ENCODE results near the gene GABARAP. TPM values are rescaled to one million over a fixed set of nuclear protein-coding genes. Genes with fewer than 3 reads are reported as not detected.

Gene GABARAP
- total and polyA plus RNA-seq, 2 donors (not counting 1 experiment from before 2014, with no cell fraction given), result 323 to 371 TPM

DNA sequence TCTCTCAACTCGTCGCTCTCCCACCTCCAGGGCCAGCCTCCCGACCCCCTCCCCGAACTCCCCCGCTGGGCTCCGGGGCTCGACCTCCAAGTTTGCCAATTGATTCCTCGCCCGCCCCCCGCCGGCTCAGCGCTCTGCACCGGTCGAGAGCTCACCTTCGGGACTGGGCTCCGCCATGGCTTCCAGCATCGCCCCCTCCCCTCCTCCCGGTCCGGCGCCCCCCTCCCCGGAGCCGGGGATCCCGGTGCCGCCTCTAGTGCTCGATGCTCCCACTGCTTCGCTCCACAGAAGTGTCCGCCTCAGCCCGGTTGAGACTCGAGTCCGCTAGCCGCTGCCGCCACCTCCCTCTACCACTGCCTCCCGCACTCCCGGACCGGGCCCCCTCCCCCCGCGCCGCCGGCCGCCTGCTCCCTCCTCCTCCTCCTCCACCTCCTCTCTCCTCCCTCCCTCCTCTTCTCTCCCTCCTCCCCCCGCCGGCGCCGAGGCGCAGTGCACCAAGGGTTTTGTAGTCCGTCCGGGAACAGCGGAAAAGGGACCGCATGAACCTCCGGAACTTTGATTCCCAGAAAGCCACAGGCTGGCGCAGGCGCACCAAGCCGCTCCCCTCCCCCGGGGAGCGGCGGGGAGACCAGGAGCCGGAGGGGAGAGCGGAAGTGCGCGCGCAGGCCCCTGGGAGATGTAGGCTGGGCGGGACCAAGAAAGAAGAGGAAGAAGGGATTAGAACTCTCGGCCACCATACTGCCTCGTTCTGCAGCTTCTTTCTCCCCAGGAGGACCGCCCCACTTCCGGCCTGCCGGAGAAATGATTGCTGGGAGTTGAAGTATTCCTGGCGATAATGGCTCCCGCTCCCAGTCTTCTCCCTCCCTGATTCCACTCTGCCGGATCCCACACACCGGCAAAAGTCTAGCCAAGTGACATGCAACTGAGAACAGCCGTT lies 2.9 kb downstream of the GABARAP start, which contains the start of gene PHF23:
TSS of gene PHF23 (minus strand) at position 367 of the 937 bp plus-strand sequence. CDS start at position 189, 178 bp downstream.
- peaks cover 22% of the 10 kb centered on the region for H4K20me1 ChIP-seq (ENCODE audit: control insufficient read depth, insufficient read depth, low read length, poor library complexity, severe bottlenecking)
- WGBS (ENCODE audit: insufficient coverage), result under 1% methylated on average over 53 of the region's 72 CpGs
- no peaks in the 10 kb centered on the region for H3K9me3 ChIP-seq (ENCODE audit: control extremely low read depth in 1 of 3, control insufficient read depth in 2 of 3, insufficient read depth in 1 of 3, low read length in 2 of 3)
- H3K27ac ChIP-seq (ENCODE audit: low read length in 2 of 2), result peak within 1 kb of the TSS; percentile 55 to 97
- Mint-ChIP-seq H3K27me3 (no peaks in the 10 kb centered on the region), H3K9me3 (ENCODE audit: insufficient read depth) (no peaks in the 10 kb centered on the region), H3K4me3 (peak within 1 kb of the TSS; percentile 98), H3K27ac (peak within 1 kb of the TSS; percentile 100), H3K4me1 (peaks cover 61% of the 10 kb centered on the region)
- TF ChIP-seq, protein P1, sequence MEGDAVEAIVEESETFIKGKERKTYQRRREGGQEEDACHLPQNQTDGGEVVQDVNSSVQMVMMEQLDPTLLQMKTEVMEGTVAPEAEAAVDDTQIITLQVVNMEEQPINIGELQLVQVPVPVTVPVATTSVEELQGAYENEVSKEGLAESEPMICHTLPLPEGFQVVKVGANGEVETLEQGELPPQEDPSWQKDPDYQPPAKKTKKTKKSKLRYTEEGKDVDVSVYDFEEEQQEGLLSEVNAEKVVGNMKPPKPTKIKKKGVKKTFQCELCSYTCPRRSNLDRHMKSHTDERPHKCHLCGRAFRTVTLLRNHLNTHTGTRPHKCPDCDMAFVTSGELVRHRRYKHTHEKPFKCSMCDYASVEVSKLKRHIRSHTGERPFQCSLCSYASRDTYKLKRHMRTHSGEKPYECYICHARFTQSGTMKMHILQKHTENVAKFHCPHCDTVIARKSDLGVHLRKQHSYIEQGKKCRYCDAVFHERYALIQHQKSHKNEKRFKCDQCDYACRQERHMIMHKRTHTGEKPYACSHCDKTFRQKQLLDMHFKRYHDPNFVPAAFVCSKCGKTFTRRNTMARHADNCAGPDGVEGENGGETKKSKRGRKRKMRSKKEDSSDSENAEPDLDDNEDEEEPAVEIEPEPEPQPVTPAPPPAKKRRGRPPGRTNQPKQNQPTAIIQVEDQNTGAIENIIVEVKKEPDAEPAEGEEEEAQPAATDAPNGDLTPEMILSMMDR (IDR thresholded peaks at IDR 0.05), result no peak
- no peak for TF ChIP-seq EZH2 (IDR thresholded peaks at IDR 0.05; ENCODE audit: borderline replicate concordance, insufficient read depth, low read depth, low read length, poor library complexity, severe bottlenecking)
- ChIA-PET CTCF (interaction anchor here (0.5 to 5.0 kb wide), 5 partner anchors 10 to 373 kb away, joined by 3 to 36 read pairs (median 5); partner anchors contain the start of genes ACADVL, CTDNEP1, DLG4 and ELP5), POLR2A (interaction anchor here (0.6 to 13.1 kb wide), 8 partner anchors 11 to 1008 kb away, joined by 3 to 157 read pairs (median 4); partner anchors contain the start of genes ACADVL, CTC1, CTDNEP1 and DLG4)
- H3K79me2 ChIP-seq (ENCODE audit: control insufficient read depth, insufficient read depth, low read length), result peaks cover 42% of the 10 kb centered on the region
- peak within 1 kb of the TSS; percentile 65 for H2AFZ ChIP-seq (ENCODE audit: insufficient read depth, low read depth, low read length, poor library complexity, severe bottlenecking)
- intact Hi-C loops (cut with micrococcal nuclease), result loop anchor here (1.0 to 5.0 kb wide), 7 partner anchors 20 to 447 kb away; partner anchors contain the start of genes ACADVL, DLG4, EIF5A and SENP3
- H3K36me3 ChIP-seq (replicated peaks in 1 of 2; ENCODE audit: control extremely low read depth in 1 of 2, control insufficient read depth in 1 of 2, extremely low read depth in 1 of 2, insufficient read depth in 2 of 2, low read length in 1 of 2), result peaks cover 0 to 27% of the 10 kb centered on the region in 2 experiments
- H3K4me1 ChIP-seq (ENCODE audit: control insufficient read depth in 2 of 2, insufficient read depth in 2 of 2, low read length in 2 of 2), result peaks cover 42 to 49% of the 10 kb centered on the region in 2 donors
- peak within 1 kb of the TSS; percentile 79 for H3K4me2 ChIP-seq (replicated peaks; ENCODE audit: low read depth, low read length, poor library complexity, severe bottlenecking)
- DNase-seq (peak; percentile 98), ATAC-seq (ENCODE audit: low read depth) (peak; percentile 64)
- H3K9ac ChIP-seq (ENCODE audit: low read length), result peak within 1 kb of the TSS; percentile 94
- no peaks in the 10 kb centered on the region for H3K27me3 ChIP-seq (replicated peaks in 1 of 4; ENCODE audit: control extremely low read depth in 1 of 4, control insufficient read depth in 3 of 4, insufficient read depth in 4 of 4, low read length in 3 of 4)
- H3K4me3 ChIP-seq (ENCODE audit: control extremely low read depth in 1 of 5, extremely low read depth in 1 of 5, insufficient read depth in 1 of 5, low read depth in 2 of 5, low read length in 4 of 5), result peak within 1 kb of the TSS; percentile 74 to 97 (median 75)

Measured in B cell (primary cell).